ENCODE results near the gene YOD1.

YOD1 gene

GRCh38 chr1:207051191-207051943 is at the start of gene YOD1:
Gene YOD1, minus strand, starts transcription at chr1:207051208. Its CDS starts 178 bp downstream, at chr1:207051030.
- peak; percentile 95 for DNase-seq (ENCODE audit: low spot score)

- DNase-seq (ENCODE audit: low spot score) = no peak
Observed at GRCh38 chr1:207097871-207098324, 46.9 kb upstream of the YOD1 start.

- no peak for DNase-seq (ENCODE audit: low spot score)
Observed at GRCh38 chr1:207093944-207094343, 42.9 kb upstream of the YOD1 start.

- no peak for DNase-seq (ENCODE audit: low spot score)
Observed at GRCh38 chr1:207091200-207091908, 40.3 kb upstream of the YOD1 start.

- no peak for DNase-seq (ENCODE audit: low spot score)
Observed at GRCh38 chr1:207089627-207090355, 38.8 kb upstream of the YOD1 start.

- no peak for DNase-seq (ENCODE audit: low spot score)
Observed at GRCh38 chr1:207088701-207089626, 38.0 kb upstream of the YOD1 start, which contains the start of gene C4BPB. Gene C4BPB, plus strand, starts transcription at chr1:207088860. Its CDS starts 672 bp downstream, at chr1:207089532.

- DNase-seq (ENCODE audit: low spot score) = no peak
Observed at GRCh38 chr1:207088161-207088560, 37.2 kb upstream of the YOD1 start.

GRCh38 chr1:207085887-207086286 is 34.9 kb upstream of the YOD1 start:
- no peak for DNase-seq (ENCODE audit: low spot score)

GRCh38 chr1:207084701-207085180 is 33.7 kb upstream of the YOD1 start:
- peak; percentile 63 for DNase-seq (ENCODE audit: low spot score)

GRCh38 chr1:207084232-207084631 is 33.2 kb upstream of the YOD1 start:
- no peak for DNase-seq (ENCODE audit: low spot score)

GRCh38 chr1:207081806-207082205 is 30.8 kb upstream of the YOD1 start:
- DNase-seq (ENCODE audit: low spot score) = no peak

GRCh38 chr1:207081088-207081487 is 30.1 kb upstream of the YOD1 start:
- no peak for DNase-seq (ENCODE audit: low spot score)

- DNase-seq (ENCODE audit: low spot score) = no peak
Observed at GRCh38 chr1:207079706-207080241, 28.8 kb upstream of the YOD1 start.

- no peak for DNase-seq (ENCODE audit: low spot score)
Observed at GRCh38 chr1:207078578-207079132, 27.6 kb upstream of the YOD1 start.

- DNase-seq (ENCODE audit: low spot score) = peak; percentile 80
Observed at GRCh38 chr1:207077470-207078377, 26.7 kb upstream of the YOD1 start.

- DNase-seq (ENCODE audit: low spot score) = no peak
Observed at GRCh38 chr1:207077012-207077411, 26.0 kb upstream of the YOD1 start.

GRCh38 chr1:207076181-207076955 is 25.4 kb upstream of the YOD1 start:
- DNase-seq (ENCODE audit: low spot score) = no peak

GRCh38 chr1:207073906-207074820 is 23.2 kb upstream of the YOD1 start:
- no peak for DNase-seq (ENCODE audit: low spot score)

All from RKO (cell line).